Skeletal muscle tissue (tissue), 4 donors: Measurements from ENCODE around the gene ROCK2. TPM values are rescaled to one million over a fixed set of nuclear protein-coding genes. Genes with fewer than 3 reads are reported as not detected.

Experiments
- H3K27ac ChIP-seq: one replicate; pipeline ENCODE4 v1.7.0; 2013; ENCODE audit warnings: mild to moderate bottlenecking, low read depth, low read length, inconsistent platforms
- H3K27me3 ChIP-seq, 3 donors: one replicate each; pipeline ENCODE4 v1.7.0; 2013; ENCODE audit warnings: low read length in 3 of 3; ENCODE audit not compliant: control insufficient read depth in 3 of 3, insufficient read depth in 3 of 3
- H3K36me3 ChIP-seq, 3 donors: one replicate each; pipeline ENCODE4 v1.7.0; 2013; ENCODE audit warnings: low read length in 3 of 3; ENCODE audit not compliant: control insufficient read depth in 3 of 3, insufficient read depth in 3 of 3
- H3K4me1 ChIP-seq, 3 donors: one replicate each; pipeline ENCODE4 v1.7.0; 2013; ENCODE audit warnings: low read length in 3 of 3, mild to moderate bottlenecking in 3 of 3; ENCODE audit not compliant: control insufficient read depth in 3 of 3, insufficient read depth in 3 of 3
- H3K4me3 ChIP-seq, 3 donors: one replicate each; pipeline ENCODE4 v1.7.0; 2013; ENCODE audit warnings: low read length in 3 of 3
- H3K9ac ChIP-seq, 3 donors: one replicate each; pipeline ENCODE4 v1.7.0; 2013; ENCODE audit warnings: low read length in 3 of 3, mild to moderate bottlenecking in 3 of 3, moderate library complexity in 2 of 3, low read depth in 1 of 3
- H3K9me3 ChIP-seq, 3 donors: one replicate each; pipeline ENCODE4 v1.7.0; 2013; ENCODE audit warnings: low read length in 3 of 3; ENCODE audit not compliant: control insufficient read depth in 3 of 3
- total RNA-seq: library from RNA; depleted of rRNA; stranded (reverse); fragments of >200 nt; gene quantifications from one replicate; pipeline ENCODE4 v1.2.3, GENCODE V29; 2014
- donor health status: Osteomylitis.

Gene ROCK2
- total RNA-seq, 1 donor from 2014 or later: 37.1 TPM

GRCh38 chr2:11182951-11183350 lies 161.5 kb downstream of the ROCK2 start:
- H3K27ac ChIP-seq: no peak overlapping the region
- H3K4me1 ChIP-seq: no peaks in the 10 kb centered on the region
- H3K9ac ChIP-seq: no peak overlapping the region
- H3K36me3 ChIP-seq: peaks cover 6 to 34% (median 13%) of the 10 kb centered on the region in 3 donors
- H3K27me3 ChIP-seq: no peaks in the 10 kb centered on the region
- no peaks in the 10 kb centered on the region for H3K9me3 ChIP-seq
- H3K4me3 ChIP-seq: no peak overlapping the region

- H3K9me3 ChIP-seq: no peaks in the 10 kb centered on the region
- H3K36me3 ChIP-seq: peaks cover 6 to 35% (median 10%) of the 10 kb centered on the region in 3 donors
- no peaks in the 10 kb centered on the region for H3K4me1 ChIP-seq
- no peak overlapping the region for H3K27ac ChIP-seq
- H3K4me3 ChIP-seq: no peak overlapping the region
- no peaks in the 10 kb centered on the region for H3K27me3 ChIP-seq
- no peak overlapping the region for H3K9ac ChIP-seq
These were observed 163.8 kb downstream of the ROCK2 start for GRCh38 chr2:11180653-11181052.

GRCh38 chr2:11179899-11180298 lies 164.5 kb downstream of the ROCK2 start:
- peaks cover 6 to 31% (median 10%) of the 10 kb centered on the region in 3 donors for H3K36me3 ChIP-seq
- H3K9me3 ChIP-seq: no peaks in the 10 kb centered on the region
- H3K4me3 ChIP-seq: no peak overlapping the region
- H3K27ac ChIP-seq: no peak overlapping the region
- no peaks in the 10 kb centered on the region for H3K4me1 ChIP-seq
- H3K9ac ChIP-seq: no peak overlapping the region
- H3K27me3 ChIP-seq: no peaks in the 10 kb centered on the region

GRCh38 chr2:11179196-11179595 lies 165.2 kb downstream of the ROCK2 start:
- no peaks in the 10 kb centered on the region for H3K9me3 ChIP-seq
- no peak overlapping the region for H3K27ac ChIP-seq
- no peaks in the 10 kb centered on the region for H3K27me3 ChIP-seq
- no peak overlapping the region for H3K9ac ChIP-seq
- H3K36me3 ChIP-seq: peaks cover 6 to 28% (median 10%) of the 10 kb centered on the region in 3 donors
- no peak overlapping the region for H3K4me3 ChIP-seq
- no peaks in the 10 kb centered on the region for H3K4me1 ChIP-seq

- no peaks in the 10 kb centered on the region for H3K27me3 ChIP-seq
- no peaks in the 10 kb centered on the region for H3K9me3 ChIP-seq
- no peaks in the 10 kb centered on the region for H3K4me1 ChIP-seq
- no peak overlapping the region for H3K4me3 ChIP-seq
- no peak overlapping the region for H3K9ac ChIP-seq
- peaks cover 3 to 23% (median 10%) of the 10 kb centered on the region in 3 donors for H3K36me3 ChIP-seq
- no peak overlapping the region for H3K27ac ChIP-seq
These were observed 166.4 kb downstream of the ROCK2 start for GRCh38 chr2:11177871-11178690.

GRCh38 chr2:11175293-11175795 lies 169.1 kb downstream of the ROCK2 start:
- H3K9me3 ChIP-seq: no peaks in the 10 kb centered on the region
- no peak overlapping the region for H3K27ac ChIP-seq
- H3K4me3 ChIP-seq: no peak overlapping the region
- H3K9ac ChIP-seq: no peak overlapping the region
- no peaks in the 10 kb centered on the region for H3K27me3 ChIP-seq
- peaks cover 3 to 10% (median 10%) of the 10 kb centered on the region in 3 donors for H3K36me3 ChIP-seq
- no peaks in the 10 kb centered on the region for H3K4me1 ChIP-seq

GRCh38 chr2:11174222-11174621 lies 170.2 kb downstream of the ROCK2 start:
- Histone ChIP-seq H3K9ac (no peak overlapping the region), H3K27me3 (no peaks in the 10 kb centered on the region), H3K4me3 (no peak overlapping the region), H3K27ac (no peak overlapping the region), H3K9me3 (no peaks in the 10 kb centered on the region), H3K4me1 (no peaks in the 10 kb centered on the region), H3K36me3 (peaks cover 0 to 8% (median 2%) of the 10 kb centered on the region in 3 donors)

GRCh38 chr2:11169333-11169732 lies 175.1 kb downstream of the ROCK2 start:
- Histone ChIP-seq H3K36me3 (no peaks in the 10 kb centered on the region), H3K4me1 (no peaks in the 10 kb centered on the region), H3K9ac (no peak overlapping the region), H3K9me3 (no peaks in the 10 kb centered on the region), H3K27ac (no peak overlapping the region), H3K4me3 (no peak overlapping the region), H3K27me3 (no peaks in the 10 kb centered on the region)

GRCh38 chr2:11168488-11168887 lies 175.9 kb downstream of the ROCK2 start:
- H3K9me3 ChIP-seq: no peaks in the 10 kb centered on the region
- no peaks in the 10 kb centered on the region for H3K36me3 ChIP-seq
- H3K9ac ChIP-seq: no peak overlapping the region
- H3K27ac ChIP-seq: no peak overlapping the region
- H3K4me3 ChIP-seq: no peak overlapping the region
- H3K27me3 ChIP-seq: no peaks in the 10 kb centered on the region
- H3K4me1 ChIP-seq: no peaks in the 10 kb centered on the region

- Histone ChIP-seq H3K9me3 (no peaks in the 10 kb centered on the region), H3K27me3 (no peaks in the 10 kb centered on the region), H3K27ac (no peak overlapping the region), H3K36me3 (no peaks in the 10 kb centered on the region), H3K4me1 (no peaks in the 10 kb centered on the region), H3K4me3 (no peak overlapping the region), H3K9ac (no peak overlapping the region)
These were observed 178.0 kb downstream of the ROCK2 start for GRCh38 chr2:11166476-11166875.
